Parathyroid adenoma (tissue), 2 donors: ENCODE measurements around the gene INSRR.

Experiments
- H2AFZ ChIP-seq: fragments of 300-600 bp; sonication (generic); one replicate; pipeline ENCODE4 v1.7.0; 2017; ENCODE audit warnings: antibody characterized with exemption, mild to moderate bottlenecking
- H3K27ac ChIP-seq: fragments of 300-600 bp; sonication (generic); one replicate; pipeline ENCODE4 v1.7.0; 2017
- H3K27me3 ChIP-seq: fragments of 300-600 bp; sonication (generic); one replicate; pipeline ENCODE4 v1.7.0; 2017; ENCODE audit warnings: low read length; ENCODE audit not compliant: control insufficient read depth, insufficient read depth
- H3K36me3 ChIP-seq: fragments of 300-600 bp; sonication (generic); one replicate; pipeline ENCODE4 v1.7.0; 2017; ENCODE audit warnings: low read length; ENCODE audit not compliant: control insufficient read depth, insufficient read depth
- H3K4me1 ChIP-seq: fragments of 300-600 bp; sonication (generic); one replicate; pipeline ENCODE4 v1.7.0; 2017; ENCODE audit warnings: control low read depth
- H3K4me2 ChIP-seq: fragments of 300-600 bp; sonication (generic); one replicate; pipeline ENCODE4 v1.7.0; 2017; ENCODE audit warnings: low read length
- H3K4me3 ChIP-seq: fragments of 300-600 bp; sonication (generic); one replicate; pipeline ENCODE4 v1.7.0; 2017; ENCODE audit warnings: low read depth, low read length
- H3K79me2 ChIP-seq: fragments of 300-600 bp; sonication (generic); one replicate; pipeline ENCODE4 v1.7.0; 2017; ENCODE audit warnings: control low read depth
- H3K9ac ChIP-seq: fragments of 300-600 bp; sonication (generic); one replicate; pipeline ENCODE4 v1.7.0; 2017; ENCODE audit warnings: mild to moderate bottlenecking
- H3K9me3 ChIP-seq: fragments of 300-600 bp; sonication (generic); one replicate; pipeline ENCODE4 v1.7.0; 2017; ENCODE audit warnings: low read length; ENCODE audit not compliant: control insufficient read depth
- CTCF ChIP-seq: fragments of 300-600 bp; sonication (generic); IDR thresholded peaks from one replicate; pipeline ENCODE4 v1.7.0; 2017; ENCODE audit warnings: antibody characterized with exemption, mild to moderate bottlenecking
- donor health status: primary hyperparathyroidism.

The INSRR gene

GRCh38 chr1:156869455-156869854 is 10.5 kb upstream of the INSRR start:
- H3K4me1 ChIP-seq, result no peaks in the 10 kb centered on the region
- no peaks in the 10 kb centered on the region for H3K9me3 ChIP-seq
- TF ChIP-seq CTCF, result no peak
- no peak overlapping the region for H2AFZ ChIP-seq
- no peaks in the 10 kb centered on the region for H3K36me3 ChIP-seq
- H3K27ac ChIP-seq, result no peak overlapping the region
- no peak overlapping the region for H3K4me3 ChIP-seq
- no peaks in the 10 kb centered on the region for H3K27me3 ChIP-seq
- H3K9ac ChIP-seq, result no peak overlapping the region
- H3K79me2 ChIP-seq, result no peaks in the 10 kb centered on the region
- no peak overlapping the region for H3K4me2 ChIP-seq

GRCh38 chr1:156868341-156868740 is 9.4 kb upstream of the INSRR start:
- Histone ChIP-seq H3K4me2 (no peak overlapping the region), H3K36me3 (no peaks in the 10 kb centered on the region), H3K9ac (no peak overlapping the region), H3K4me3 (no peak overlapping the region), H3K27ac (no peak overlapping the region), H3K27me3 (no peaks in the 10 kb centered on the region), H2AFZ (no peak overlapping the region), H3K4me1 (no peaks in the 10 kb centered on the region), H3K9me3 (no peaks in the 10 kb centered on the region), H3K79me2 (no peaks in the 10 kb centered on the region)
- no peak for TF ChIP-seq CTCF

GRCh38 chr1:156866249-156866909 is 7.5 kb upstream of the INSRR start:
- H3K4me2 ChIP-seq, result no peak overlapping the region
- H3K9ac ChIP-seq, result no peak overlapping the region
- no peak overlapping the region for H2AFZ ChIP-seq
- no peaks in the 10 kb centered on the region for H3K9me3 ChIP-seq
- H3K4me1 ChIP-seq, result no peaks in the 10 kb centered on the region
- no peak overlapping the region for H3K4me3 ChIP-seq
- H3K27ac ChIP-seq, result no peak overlapping the region
- peaks cover 5% of the 10 kb centered on the region for H3K27me3 ChIP-seq
- H3K79me2 ChIP-seq, result no peaks in the 10 kb centered on the region
- no peaks in the 10 kb centered on the region for H3K36me3 ChIP-seq
- no peak for TF ChIP-seq CTCF

GRCh38 chr1:156865865-156866248 is 6.9 kb upstream of the INSRR start:
- H3K9ac ChIP-seq, result no peak overlapping the region
- H3K9me3 ChIP-seq, result no peaks in the 10 kb centered on the region
- no peak overlapping the region for H3K4me3 ChIP-seq
- no peak overlapping the region for H3K4me2 ChIP-seq
- no peak overlapping the region for H3K27ac ChIP-seq
- no peak overlapping the region for H2AFZ ChIP-seq
- no peaks in the 10 kb centered on the region for H3K4me1 ChIP-seq
- TF ChIP-seq CTCF, result no peak
- H3K79me2 ChIP-seq, result no peaks in the 10 kb centered on the region
- H3K27me3 ChIP-seq, result peaks cover 8% of the 10 kb centered on the region
- no peaks in the 10 kb centered on the region for H3K36me3 ChIP-seq

- Histone ChIP-seq H3K9ac (no peak overlapping the region), H3K4me1 (no peaks in the 10 kb centered on the region), H3K4me3 (no peak overlapping the region), H3K36me3 (no peaks in the 10 kb centered on the region), H2AFZ (no peak overlapping the region), H3K79me2 (no peaks in the 10 kb centered on the region), H3K4me2 (no peak overlapping the region), H3K27me3 (peaks cover 9% of the 10 kb centered on the region), H3K9me3 (no peaks in the 10 kb centered on the region), H3K27ac (no peak overlapping the region)
- TF ChIP-seq CTCF, result no peak
These were observed 6.3 kb upstream of the INSRR start for GRCh38 chr1:156865258-156865657.
